GM23338 (cell line): ENCODE results near the gene ACY1. TPM values are rescaled to one million over a fixed set of nuclear protein-coding genes. Genes with fewer than 3 reads are reported as not detected.

Experiments
- ATAC-seq: fragments of 200-7000 bp; cut with Tn5 transposase; 3 replicates; pipeline ENCODE4 v1.9.1; 2020
- DNase-seq: peaks from one replicate; pipeline ENCODE4 v3.0.0-alpha.2; 2015; ENCODE audit warnings: low spot score
- H2AFZ ChIP-seq: fragments of 200-600 bp; sonication (generic); 2 replicates; pipeline ENCODE4 v1.8.0; 2016; ENCODE audit warnings: antibody characterized with exemption, mild to moderate bottlenecking, moderate library complexity
- H3F3A ChIP-seq: fragments of 200-600 bp; sonication (generic); replicated peaks from 2 replicates; pipeline ENCODE4 v1.8.0; 2017; ENCODE audit warnings: antibody characterized with exemption, mixed run types, low read depth
- H3K27ac ChIP-seq: fragments of 200-600 bp; sonication (generic); 2 replicates; pipeline ENCODE4 v1.6.1; 2016; ENCODE audit warnings: low read depth
- H3K27me3 ChIP-seq: fragments of 200-600 bp; sonication (generic); 2 replicates; pipeline ENCODE4 v1.8.0; 2016; ENCODE audit warnings: mild to moderate bottlenecking, mixed run types, moderate library complexity; ENCODE audit not compliant: insufficient read depth
- H3K36me3 ChIP-seq: fragments of 200-600 bp; sonication (generic); 2 replicates; pipeline ENCODE4 v1.8.0; 2016; ENCODE audit warnings: mild to moderate bottlenecking; ENCODE audit not compliant: insufficient read depth
- H3K4me1 ChIP-seq: fragments of 200-600 bp; sonication (generic); 2 replicates; pipeline ENCODE4 v1.8.0; 2016; ENCODE audit warnings: mild to moderate bottlenecking, moderate library complexity; ENCODE audit not compliant: insufficient read depth
- H3K4me2 ChIP-seq: fragments of 200-600 bp; sonication (generic); 2 replicates; pipeline ENCODE4 v1.7.1; 2017; ENCODE audit warnings: mixed run types
- H3K4me3 ChIP-seq: fragments of 200-600 bp; sonication (generic); 2 replicates; pipeline ENCODE4 v1.6.1; 2016; ENCODE audit warnings: mixed run types
- H3K79me2 ChIP-seq: fragments of 200-600 bp; sonication (generic); replicated peaks from 2 replicates; pipeline ENCODE4 v1.8.0; 2017; ENCODE audit warnings: mild to moderate bottlenecking; ENCODE audit not compliant: insufficient read depth
- H3K9me2 ChIP-seq: fragments of 200-600 bp; sonication (generic); 2 replicates; pipeline ENCODE4 v1.8.0; 2017; ENCODE audit not compliant: insufficient read depth
- H4K20me1 ChIP-seq: fragments of 200-600 bp; sonication (generic); replicated peaks from 2 replicates; pipeline ENCODE4 v1.8.0; 2017; ENCODE audit warnings: mild to moderate bottlenecking; ENCODE audit not compliant: insufficient read depth
- H3K27ac Mint-ChIP-seq: 2 replicates; pipeline ENCODE4 v1.8.0; 2020; ENCODE audit warnings: inconsistent platforms, mild to moderate bottlenecking, moderate library complexity, mixed read lengths
- H3K27me3 Mint-ChIP-seq: 3 replicates; pipeline ENCODE4 v1.8.0; 2022; ENCODE audit warnings: low read depth, mild to moderate bottlenecking, moderate library complexity, mixed read lengths, inconsistent platforms; ENCODE audit not compliant: insufficient read depth, poor library complexity
- H3K36me3 Mint-ChIP-seq: 3 replicates; pipeline ENCODE4 v1.8.0; 2021; ENCODE audit warnings: low read depth, mild to moderate bottlenecking, inconsistent platforms, moderate library complexity, mixed read lengths
- H3K4me1 Mint-ChIP-seq: 3 replicates; pipeline ENCODE4 v1.8.0; 2020; ENCODE audit warnings: mild to moderate bottlenecking, inconsistent platforms, mixed read lengths
- H3K4me3 Mint-ChIP-seq: 3 replicates; pipeline ENCODE4 v1.8.0; 2021; ENCODE audit warnings: moderate library complexity, mild to moderate bottlenecking, inconsistent platforms, mixed read lengths
- H3K9me3 Mint-ChIP-seq: 3 replicates; pipeline ENCODE4 v1.8.0; 2020; ENCODE audit warnings: moderate library complexity, mild to moderate bottlenecking, inconsistent platforms, mixed read lengths
- EZH2 ChIP-seq: fragments of 200-600 bp; sonication (generic); IDR thresholded peaks from one replicate; pipeline ENCODE4 v1.8.0; 2017; ENCODE audit warnings: antibody characterized with exemption, mild to moderate bottlenecking, low read depth; ENCODE audit not compliant: unreplicated experiment
- EZH2phosphoT487 ChIP-seq: fragments of 200-600 bp; sonication (generic); IDR thresholded peaks from one replicate; pipeline ENCODE4 v1.8.1; 2018; ENCODE audit warnings: antibody characterized with exemption; ENCODE audit not compliant: unreplicated experiment
- NANOG ChIP-seq: IDR thresholded peaks from 2 replicates; pipeline ENCODE4 v1.6.1; 2016; ENCODE audit warnings: antibody characterized with exemption, borderline replicate concordance
- ZNF331 ChIP-seq: fragments of 250-450 bp; sonication (Bioruptor Pico); IDR thresholded peaks from 2 replicates; pipeline ENCODE4 v1.5.0; 2020; ENCODE audit warnings: low read depth, mild to moderate bottlenecking, moderate library complexity
- polyA plus RNA-seq: library from polyadenylated mRNA; unstranded; fragments of >200 nt; fragmentation: Nextera tagmentation; extraction: Ambion mirVana; gene quantifications from 2 replicates; pipeline ENCODE4 v1.2.1, GENCODE V29; 2016
- total RNA-seq: library from RNA; depleted of rRNA; stranded (reverse); fragments of >200 nt; shearing (Covaris generic); gene quantifications from 2 replicates; pipeline ENCODE4 v1.2.3, GENCODE V29; 2014
- TF ChIP-seq, protein P1 (sequence below): fragments of 250-450 bp; sonication (Bioruptor Pico); IDR thresholded peaks from 2 replicates; pipeline ENCODE4 v1.5.0; 2020; ENCODE audit warnings: mild to moderate bottlenecking, moderate library complexity
- TF ChIP-seq, protein P2 (sequence below): IDR thresholded peaks from 2 replicates; pipeline ENCODE4 v1.6.1; 2016; ENCODE audit warnings: antibody characterized with exemption

ACY1 gene
- total and polyA plus RNA-seq, 2 experiments from 2014 or later, result 38.4 to 62.8 TPM

DNA sequence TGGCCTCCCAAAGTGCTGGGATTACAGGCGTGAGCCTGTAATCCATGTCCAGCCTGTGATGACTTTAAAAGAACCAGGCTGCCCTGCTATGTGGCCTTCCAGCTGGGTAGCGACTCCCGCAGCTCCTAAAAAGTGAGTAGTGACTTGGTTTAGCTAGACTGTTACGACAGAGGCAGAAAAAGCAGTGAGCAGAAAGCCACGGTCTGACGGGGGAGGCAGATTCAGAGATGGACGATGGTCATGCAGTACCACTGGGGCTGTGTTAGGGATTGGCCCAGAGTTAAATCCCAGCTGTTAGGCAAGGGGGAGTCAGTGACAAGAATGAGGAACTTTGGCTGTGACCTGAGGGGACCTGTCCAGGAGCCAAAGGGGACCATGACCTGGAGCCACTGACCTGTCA lies 15.4 kb downstream of the ACY1 start:
- no peak overlapping the region for H2AFZ ChIP-seq
- peaks cover 30% of the 10 kb centered on the region for H3K4me1 ChIP-seq
- H3K4me3 Mint-ChIP-seq, result no peak overlapping the region
- H3K4me2 ChIP-seq, result no peak overlapping the region
- no peaks in the 10 kb centered on the region for H3K27me3 ChIP-seq
- H4K20me1 ChIP-seq, result peaks cover 8% of the 10 kb centered on the region; the same call in 1 of the 2 replicates
- H3K4me1 Mint-ChIP-seq, result peaks cover 41% of the 10 kb centered on the region
- peaks cover 15% of the 10 kb centered on the region for H3K36me3 ChIP-seq
- no peak overlapping the region for H3K4me3 ChIP-seq
- no peak overlapping the region for H3K27ac Mint-ChIP-seq
- H3K36me3 Mint-ChIP-seq, result peaks cover 21% of the 10 kb centered on the region
- H3F3A ChIP-seq, result peaks cover 20% of the 10 kb centered on the region
- peaks cover 18% of the 10 kb centered on the region for H3K79me2 ChIP-seq
- no peak overlapping the region for H3K27ac ChIP-seq
- peaks cover 31% of the 10 kb centered on the region for H3K27me3 Mint-ChIP-seq
- TF ChIP-seq, protein P1, sequence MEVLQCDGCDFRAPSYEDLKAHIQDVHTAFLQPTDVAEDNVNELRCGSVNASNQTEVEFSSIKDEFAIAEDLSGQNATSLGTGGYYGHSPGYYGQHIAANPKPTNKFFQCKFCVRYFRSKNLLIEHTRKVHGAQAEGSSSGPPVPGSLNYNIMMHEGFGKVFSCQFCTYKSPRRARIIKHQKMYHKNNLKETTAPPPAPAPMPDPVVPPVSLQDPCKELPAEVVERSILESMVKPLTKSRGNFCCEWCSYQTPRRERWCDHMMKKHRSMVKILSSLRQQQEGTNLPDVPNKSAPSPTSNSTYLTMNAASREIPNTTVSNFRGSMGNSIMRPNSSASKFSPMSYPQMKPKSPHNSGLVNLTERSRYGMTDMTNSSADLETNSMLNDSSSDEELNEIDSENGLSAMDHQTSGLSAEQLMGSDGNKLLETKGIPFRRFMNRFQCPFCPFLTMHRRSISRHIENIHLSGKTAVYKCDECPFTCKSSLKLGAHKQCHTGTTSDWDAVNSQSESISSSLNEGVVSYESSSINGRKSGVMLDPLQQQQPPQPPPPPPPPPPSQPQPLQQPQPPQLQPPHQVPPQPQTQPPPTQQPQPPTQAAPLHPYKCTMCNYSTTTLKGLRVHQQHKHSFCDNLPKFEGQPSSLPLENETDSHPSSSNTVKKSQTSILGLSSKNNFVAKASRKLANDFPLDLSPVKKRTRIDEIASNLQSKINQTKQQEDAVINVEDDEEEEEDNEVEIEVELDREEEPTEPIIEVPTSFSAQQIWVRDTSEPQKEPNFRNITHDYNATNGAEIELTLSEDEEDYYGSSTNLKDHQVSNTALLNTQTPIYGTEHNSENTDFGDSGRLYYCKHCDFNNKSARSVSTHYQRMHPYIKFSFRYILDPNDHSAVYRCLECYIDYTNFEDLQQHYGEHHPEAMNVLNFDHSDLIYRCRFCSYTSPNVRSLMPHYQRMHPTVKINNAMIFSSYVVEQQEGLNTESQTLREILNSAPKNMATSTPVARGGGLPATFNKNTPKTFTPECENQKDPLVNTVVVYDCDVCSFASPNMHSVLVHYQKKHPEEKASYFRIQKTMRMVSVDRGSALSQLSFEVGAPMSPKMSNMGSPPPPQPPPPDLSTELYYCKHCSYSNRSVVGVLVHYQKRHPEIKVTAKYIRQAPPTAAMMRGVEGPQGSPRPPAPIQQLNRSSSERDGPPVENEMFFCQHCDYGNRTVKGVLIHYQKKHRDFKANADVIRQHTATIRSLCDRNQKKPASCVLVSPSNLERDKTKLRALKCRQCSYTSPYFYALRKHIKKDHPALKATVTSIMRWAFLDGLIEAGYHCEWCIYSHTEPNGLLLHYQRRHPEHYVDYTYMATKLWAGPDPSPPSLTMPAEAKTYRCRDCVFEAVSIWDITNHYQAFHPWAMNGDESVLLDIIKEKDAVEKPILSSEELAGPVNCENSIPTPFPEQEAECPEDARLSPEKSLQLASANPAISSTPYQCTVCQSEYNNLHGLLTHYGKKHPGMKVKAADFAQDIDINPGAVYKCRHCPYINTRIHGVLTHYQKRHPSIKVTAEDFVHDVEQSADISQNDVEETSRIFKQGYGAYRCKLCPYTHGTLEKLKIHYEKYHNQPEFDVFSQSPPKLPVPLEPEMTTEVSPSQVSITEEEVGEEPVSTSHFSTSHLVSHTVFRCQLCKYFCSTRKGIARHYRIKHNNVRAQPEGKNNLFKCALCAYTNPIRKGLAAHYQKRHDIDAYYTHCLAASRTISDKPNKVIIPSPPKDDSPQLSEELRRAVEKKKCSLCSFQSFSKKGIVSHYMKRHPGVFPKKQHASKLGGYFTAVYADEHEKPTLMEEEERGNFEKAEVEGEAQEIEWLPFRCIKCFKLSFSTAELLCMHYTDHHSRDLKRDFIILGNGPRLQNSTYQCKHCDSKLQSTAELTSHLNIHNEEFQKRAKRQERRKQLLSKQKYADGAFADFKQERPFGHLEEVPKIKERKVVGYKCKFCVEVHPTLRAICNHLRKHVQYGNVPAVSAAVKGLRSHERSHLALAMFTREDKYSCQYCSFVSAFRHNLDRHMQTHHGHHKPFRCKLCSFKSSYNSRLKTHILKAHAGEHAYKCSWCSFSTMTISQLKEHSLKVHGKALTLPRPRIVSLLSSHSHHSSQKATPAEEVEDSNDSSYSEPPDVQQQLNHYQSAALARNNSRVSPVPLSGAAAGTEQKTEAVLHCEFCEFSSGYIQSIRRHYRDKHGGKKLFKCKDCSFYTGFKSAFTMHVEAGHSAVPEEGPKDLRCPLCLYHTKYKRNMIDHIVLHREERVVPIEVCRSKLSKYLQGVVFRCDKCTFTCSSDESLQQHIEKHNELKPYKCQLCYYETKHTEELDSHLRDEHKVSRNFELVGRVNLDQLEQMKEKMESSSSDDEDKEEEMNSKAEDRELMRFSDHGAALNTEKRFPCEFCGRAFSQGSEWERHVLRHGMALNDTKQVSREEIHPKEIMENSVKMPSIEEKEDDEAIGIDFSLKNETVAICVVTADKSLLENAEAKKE (CRISPR knock-in tag), result no peak
- TF ChIP-seq NANOG, result no peak
- TF ChIP-seq, protein P2, sequence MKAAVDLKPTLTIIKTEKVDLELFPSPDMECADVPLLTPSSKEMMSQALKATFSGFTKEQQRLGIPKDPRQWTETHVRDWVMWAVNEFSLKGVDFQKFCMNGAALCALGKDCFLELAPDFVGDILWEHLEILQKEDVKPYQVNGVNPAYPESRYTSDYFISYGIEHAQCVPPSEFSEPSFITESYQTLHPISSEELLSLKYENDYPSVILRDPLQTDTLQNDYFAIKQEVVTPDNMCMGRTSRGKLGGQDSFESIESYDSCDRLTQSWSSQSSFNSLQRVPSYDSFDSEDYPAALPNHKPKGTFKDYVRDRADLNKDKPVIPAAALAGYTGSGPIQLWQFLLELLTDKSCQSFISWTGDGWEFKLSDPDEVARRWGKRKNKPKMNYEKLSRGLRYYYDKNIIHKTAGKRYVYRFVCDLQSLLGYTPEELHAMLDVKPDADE, result no peak
- no peak for TF ChIP-seq EZH2phosphoT487
- TF ChIP-seq EZH2, result no peak
- TF ChIP-seq ZNF331, result no peak
- DNase-seq (no peak), ATAC-seq (no peak)
- H3K9me3 Mint-ChIP-seq, result peaks cover 4% of the 10 kb centered on the region; the same call in 1 of the 3 replicates
- H3K9me2 ChIP-seq, result no peaks in the 10 kb centered on the region
